NCI-H345 (cell line): ENCODE measurements around the gene FKBP5.
"Not testable (repeated sequence)": the region's sequence is repeated elsewhere in the genome, so short reads cannot be mapped to it uniquely, and the experiment has no call there.

ENCODE experiments used
- DNase-seq: peaks from one replicate; lab custom pipeline; 2025; lab: John Stamatoyannopoulos, UW

The FKBP5 gene

GRCh38 chr6:35609588-35609987, 79.1 kb downstream of the FKBP5 start:
- DNase-seq: no peak

DNA sequence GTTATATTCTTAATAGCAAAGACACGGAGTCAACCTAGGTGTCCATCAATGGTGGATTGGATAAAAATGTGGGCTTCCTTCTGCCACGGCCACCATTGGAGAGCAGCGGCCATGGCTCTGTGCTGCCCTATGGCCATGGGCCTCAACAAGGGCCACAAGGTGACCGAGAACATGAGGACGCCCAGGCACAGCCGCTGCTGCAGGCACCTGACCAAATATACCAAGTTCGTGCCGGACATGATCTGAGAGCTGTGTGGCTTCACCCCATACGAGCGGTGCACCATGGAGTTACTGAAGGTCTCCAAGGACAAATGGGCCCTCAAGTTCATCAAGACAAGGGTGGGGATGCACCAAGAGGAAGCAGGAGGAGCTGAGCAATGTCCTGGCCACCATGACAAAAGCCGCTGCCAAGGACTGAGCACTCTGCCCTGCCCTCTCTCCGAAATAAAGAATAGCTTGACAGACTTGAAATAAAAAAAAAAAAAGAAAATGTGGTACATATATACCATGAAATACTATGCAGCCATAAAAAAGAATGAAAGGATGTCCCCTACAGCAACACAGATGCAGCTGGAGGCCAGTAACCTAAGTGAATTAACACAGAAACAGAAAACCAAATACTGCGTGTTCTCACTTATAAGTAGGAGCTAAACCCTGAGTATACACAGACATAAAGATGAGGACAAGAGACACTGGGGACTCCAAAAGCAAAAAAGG, 81.0 kb downstream of the FKBP5 start:
- DNase-seq: no peak

DNA sequence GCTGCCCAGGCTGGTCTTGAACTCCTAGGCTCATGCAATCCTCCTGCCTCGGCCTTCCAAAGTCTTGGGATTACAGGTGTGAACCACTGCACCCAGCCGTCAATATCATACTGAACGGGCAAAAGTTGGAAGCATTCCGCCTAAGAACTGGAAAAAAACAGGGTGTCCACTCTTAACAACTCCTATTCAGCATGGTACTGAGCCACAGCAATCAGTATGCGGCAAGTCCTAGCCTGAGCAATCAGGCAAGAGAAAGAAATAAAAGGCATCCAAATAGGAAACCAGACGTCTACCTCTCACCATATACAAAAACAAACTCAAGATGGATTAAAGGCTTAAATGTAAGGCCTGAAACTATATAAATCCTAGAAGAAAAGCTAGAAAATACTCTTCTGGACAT, 83.1 kb downstream of the FKBP5 start:
- no peak for DNase-seq

GRCh38 chr6:35603326-35604202, 85.2 kb downstream of the FKBP5 start:
- no peak for DNase-seq

DNA sequence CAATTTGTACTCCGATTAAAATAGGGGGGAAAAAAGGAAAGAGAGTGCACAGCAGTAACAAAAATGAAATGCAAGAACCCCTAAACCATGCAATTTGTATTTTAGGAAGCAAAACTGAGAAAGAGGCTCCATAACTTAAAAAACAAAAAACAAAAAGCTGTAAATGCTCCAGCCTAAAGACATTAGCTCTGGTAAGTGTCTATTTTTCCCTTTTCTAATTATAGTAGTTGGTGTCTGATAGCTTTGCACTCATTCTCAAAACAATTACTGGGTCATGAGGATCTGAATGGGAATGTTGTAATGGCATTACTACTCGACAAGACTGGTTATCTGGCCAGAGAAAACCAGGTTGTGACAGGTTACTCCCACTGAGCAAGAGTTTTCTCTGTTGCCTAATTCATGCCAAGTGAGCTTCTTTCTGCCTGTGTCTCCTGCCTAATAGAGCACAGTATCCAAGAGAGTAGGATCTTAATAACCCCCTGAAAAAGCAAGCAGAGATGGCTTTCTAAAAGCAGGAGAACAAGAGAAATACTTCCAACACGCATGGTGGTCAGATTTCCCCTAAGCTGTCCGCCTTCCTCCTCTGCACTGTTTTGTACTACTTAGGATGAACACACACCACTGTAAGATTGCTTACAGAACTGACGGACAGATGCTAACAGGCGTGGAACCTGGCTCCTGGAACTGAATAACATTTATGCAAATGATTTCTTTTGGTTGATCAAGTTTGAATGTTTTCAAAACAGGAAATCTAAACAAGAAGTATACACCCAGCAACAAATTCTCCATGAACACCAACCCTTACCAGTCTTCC, 86.4 kb downstream of the FKBP5 start:
- no peak for DNase-seq

DNA sequence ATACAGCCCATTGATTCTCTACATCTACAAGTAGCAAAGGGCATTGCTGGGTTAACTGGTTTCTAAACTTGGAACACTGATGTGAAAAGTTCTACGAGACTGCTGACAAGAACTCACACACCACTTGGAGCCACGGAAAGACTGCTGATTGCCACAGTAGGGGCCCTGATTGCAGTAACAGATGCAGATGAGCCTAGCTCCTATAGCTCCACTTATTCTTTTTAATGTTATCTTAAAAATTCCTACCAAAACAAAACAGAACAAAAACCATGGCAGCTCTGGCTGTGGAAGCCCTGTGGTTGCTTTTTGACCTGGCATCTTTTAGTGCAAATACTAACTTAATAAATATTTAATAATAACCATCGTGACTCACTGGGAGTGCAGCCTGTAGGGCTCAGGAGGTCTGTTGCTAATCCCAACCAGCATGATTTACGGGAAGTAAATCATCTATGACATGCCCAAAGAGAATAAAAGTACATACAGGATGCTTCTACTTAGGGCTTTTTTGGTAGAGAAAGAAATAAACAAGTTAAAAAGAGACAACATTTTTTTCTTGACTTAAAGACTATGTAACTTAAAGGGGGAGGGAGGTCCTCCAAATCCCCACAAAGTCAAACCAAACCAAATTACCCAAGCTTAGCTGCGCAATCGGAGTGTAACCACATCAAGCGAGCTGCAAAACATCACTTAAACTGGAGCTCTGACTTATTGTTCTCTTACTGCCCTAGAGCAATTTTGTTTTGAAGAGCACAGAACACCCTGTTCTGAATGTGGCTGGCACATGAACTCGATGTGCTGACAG, 87.2 kb downstream of the FKBP5 start:
- peak; percentile 52 for DNase-seq

DNA sequence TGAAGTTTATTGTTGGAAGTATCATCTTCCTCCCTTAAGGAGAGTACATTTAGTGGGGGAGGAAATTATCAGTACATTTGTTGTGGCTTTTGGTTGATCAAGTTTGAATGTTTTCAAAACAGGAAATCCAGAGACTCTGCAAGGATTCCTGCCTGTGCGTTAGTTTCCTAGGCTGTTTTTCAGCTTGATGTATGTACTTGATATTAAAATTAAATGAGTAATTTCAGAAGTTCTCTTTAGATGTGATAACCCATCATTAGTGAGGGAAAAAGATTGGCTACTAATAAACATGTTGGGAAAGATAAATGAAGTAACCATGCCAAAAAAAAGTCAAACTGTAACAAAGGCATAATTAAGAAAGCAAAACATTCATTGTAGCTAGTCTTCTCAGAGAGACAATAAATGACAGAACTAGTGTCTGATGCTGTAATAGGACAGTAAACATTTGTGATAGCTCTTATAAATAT, 88.0 kb downstream of the FKBP5 start:
- DNase-seq: no peak

DNA sequence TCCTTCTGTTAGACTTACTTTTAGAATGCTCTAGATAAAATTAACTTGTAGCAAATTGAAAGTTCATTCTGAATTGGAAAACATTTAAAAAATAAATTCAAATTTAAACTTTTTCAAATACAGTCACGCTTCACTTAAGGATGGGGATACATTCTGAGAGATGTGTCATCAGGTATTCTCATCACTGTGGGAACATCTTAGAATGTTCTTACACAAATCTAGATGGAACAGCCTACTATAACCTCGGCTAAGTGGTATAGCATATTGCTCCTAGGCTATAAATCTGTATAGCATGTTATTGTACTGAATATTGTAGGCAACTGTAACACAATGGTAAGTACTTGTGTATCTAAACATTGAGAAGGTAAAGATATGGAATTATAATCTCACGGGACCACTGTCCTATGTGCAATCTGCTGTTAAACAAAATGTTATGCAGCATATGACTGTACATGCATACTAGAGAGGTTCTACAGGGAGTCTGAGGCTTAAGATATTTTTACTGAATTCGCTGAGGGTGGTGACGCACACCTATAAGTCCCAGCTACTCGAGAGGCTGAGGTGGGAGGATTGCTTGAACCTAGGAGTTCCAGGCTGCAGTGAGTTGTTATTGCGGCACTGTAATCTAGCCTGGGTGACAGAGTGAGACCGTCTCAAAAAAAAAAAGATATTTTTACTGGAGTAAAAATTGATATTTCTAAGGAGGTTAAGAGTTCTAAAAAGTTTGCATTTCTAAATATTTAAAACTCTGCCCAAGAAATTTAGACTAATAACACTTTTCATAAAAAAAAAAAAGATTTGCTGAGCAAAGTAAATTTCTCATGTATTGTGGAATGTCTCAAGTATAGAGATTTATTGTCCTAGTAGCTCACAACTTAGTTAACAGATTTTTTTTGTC, 88.7 kb downstream of the FKBP5 start:
- no peak for DNase-seq

- DNase-seq: not testable (repeated sequence)
These were observed 90.1 kb downstream of the FKBP5 start for GRCh38 chr6:35598621-35599020.

GRCh38 chr6:35596448-35597442, 92.0 kb downstream of the FKBP5 start:
- DNase-seq: no peak

DNA sequence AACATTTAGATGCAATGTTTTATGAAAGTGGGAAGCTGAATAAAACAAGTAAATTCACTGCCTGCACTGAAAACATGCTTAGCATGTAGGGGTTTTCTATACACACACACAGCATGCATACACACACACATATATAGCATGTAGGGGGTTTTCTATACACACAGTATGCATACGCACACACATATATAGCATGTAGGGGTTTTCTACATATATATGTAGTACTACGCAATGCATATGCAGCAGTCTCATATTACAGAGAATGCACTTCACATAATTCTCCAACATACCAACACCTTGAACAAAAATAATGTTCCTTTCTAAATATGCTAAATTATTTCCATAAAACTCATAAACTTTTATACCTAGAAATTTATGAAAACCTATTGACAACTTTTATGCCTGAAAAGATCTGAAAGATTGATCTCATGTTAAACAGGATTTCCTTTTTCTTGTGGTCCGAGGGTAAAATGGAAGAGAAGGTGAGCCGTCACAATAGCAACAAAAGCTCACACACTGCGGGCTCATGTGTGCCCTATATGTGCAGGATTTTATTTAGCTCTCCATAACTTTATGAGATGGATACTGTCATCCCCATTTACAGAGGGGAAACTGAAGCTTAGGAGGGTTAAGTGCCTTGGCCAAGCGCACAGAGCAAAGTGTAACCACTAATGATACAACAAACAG, 94.1 kb downstream of the FKBP5 start:
- DNase-seq: no peak

- no peak for DNase-seq
These were observed 96.5 kb downstream of the FKBP5 start for GRCh38 chr6:35592178-35592577.

GRCh38 chr6:35590622-35591066, 98.1 kb downstream of the FKBP5 start:
- DNase-seq: no peak

DNA sequence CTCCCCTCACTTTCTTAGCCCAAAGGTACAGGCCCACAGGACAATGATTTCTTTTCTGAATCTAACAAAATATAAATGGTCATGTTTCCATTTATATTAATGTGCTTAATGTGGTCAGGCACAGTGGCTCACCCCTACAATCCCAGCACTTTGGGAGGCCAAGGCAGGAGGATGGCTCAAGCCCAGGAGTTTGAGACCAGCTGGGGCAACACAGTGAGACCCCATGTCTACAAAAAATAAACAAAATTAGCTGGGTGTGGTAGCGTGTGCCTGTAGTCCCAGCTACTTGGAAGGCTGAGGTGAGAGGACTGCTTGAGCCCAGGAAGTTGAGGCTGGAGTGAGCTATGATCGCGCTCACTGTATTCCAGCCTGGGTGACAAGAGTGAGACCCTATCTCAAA, 98.8 kb downstream of the FKBP5 start:
- no peak for DNase-seq

DNA sequence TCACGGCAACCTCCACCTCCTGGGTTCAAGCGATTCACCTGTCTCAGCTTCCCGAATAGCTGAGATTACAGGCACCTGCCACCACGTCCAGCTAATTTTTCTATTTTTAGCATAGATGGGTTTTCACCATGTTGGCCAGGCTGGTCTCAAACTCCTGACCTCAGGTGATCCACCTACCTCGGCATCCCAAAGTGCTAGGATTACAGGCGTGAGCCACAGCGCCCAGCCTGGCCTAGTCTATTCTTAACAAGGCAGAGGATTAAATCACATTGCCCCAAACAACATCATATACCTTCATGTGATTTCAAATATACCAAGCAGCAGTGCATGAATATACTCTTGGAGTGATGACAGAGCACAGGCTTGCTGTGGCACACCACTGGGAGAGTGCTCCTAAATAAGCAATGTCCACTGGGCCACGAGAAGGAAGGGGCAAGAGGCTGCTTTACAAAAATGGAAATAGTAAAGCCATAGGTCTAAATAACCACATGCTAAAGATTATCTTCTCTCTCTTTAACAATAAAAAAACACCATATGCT, 99.4 kb downstream of the FKBP5 start:
- no peak for DNase-seq

DNA sequence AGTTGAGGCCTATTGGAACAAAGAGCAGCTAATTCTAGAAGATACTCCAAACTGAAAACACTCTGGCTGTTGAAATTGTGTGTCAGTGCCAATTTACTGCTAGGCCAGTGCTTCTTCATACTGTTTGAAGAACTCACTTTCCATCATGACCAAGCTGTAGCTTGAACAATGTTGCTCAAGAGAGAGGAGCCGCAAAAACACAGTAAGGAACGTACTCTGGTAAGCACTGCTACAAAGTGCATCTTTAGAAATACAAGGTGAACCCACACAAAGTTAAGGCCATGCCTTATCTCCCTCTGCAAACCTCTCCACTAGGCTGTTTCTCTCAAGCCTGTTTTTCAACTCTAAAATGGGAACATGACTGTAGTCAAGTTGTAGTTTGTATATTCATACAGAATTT, 101.5 kb downstream of the FKBP5 start:
- DNase-seq: no peak

DNA sequence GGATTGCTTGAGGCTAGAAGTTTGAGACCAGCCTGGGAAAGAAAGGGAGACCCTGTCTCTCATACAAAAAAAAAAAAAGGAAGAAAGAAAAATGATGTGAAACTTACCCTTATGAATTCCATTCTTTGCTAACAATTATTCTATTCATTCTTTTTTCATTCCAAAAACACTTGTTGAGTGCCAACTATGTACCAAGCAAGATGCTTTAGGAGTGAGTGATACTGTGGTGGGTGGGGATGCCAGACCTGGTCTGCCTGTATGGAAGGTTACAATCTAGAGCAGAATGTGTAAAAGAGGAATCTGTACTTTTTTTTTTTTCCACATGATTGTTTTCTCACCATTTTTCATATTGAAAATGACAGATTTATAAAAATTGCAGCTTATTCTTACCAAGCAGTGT, 102.2 kb downstream of the FKBP5 start:
- DNase-seq: no peak

GRCh38 chr6:35585658-35586057, 103.1 kb downstream of the FKBP5 start:
- DNase-seq: no peak
